Measurements from ENCODE around the gene MSH2.
"Not testable (repeated sequence)": the region's sequence is repeated elsewhere in the genome, so short reads cannot be mapped to it uniquely, and the experiment has no call there.

The MSH2 gene

DNA sequence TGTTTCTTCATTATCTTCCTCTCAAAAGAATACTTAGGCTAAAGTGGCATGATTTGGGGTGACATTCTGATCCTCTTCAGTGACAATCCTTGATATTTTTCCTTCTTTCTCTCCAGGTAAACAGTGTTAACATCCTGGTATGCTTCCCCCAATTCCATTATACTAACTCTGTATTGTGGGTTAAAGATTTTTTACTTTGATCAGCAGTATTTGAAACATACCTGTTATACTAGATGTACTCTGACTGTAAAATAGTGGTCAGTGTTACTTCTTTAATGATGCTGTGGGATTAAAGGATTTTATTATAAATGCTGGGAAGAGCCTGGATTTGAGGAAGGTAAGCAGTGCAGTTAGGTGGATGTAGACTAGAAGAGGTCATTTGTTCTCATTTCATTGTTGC lies 48.8 kb downstream of the MSH2 start:
- Histone ChIP-seq H3K27ac (ENCODE audit: low read depth, low read length, poor library complexity, severe bottlenecking) (no peak overlapping the region), H3K27me3 (ENCODE audit: insufficient read depth, low read length) (no peaks in the 10 kb centered on the region), H3K4me1 (ENCODE audit: insufficient read depth, low read length, severe bottlenecking) (peaks cover 2% of the 10 kb centered on the region), H4K20me1 (ENCODE audit: insufficient read depth, low read length) (no peaks in the 10 kb centered on the region), H3K4me3 (ENCODE audit: low read depth, low read length, poor library complexity, severe bottlenecking) (no peak overlapping the region), H3F3A (ENCODE audit: insufficient read depth, low read length) (no peaks in the 10 kb centered on the region), H3K9ac (ENCODE audit: low read length) (no peak overlapping the region), H3K4me2 (ENCODE audit: low read length) (no peak overlapping the region), H2AFZ (ENCODE audit: low read length) (no peak overlapping the region), H3K9me3 (ENCODE audit: low read length) (no peaks in the 10 kb centered on the region), H3K79me2 (ENCODE audit: insufficient read depth, low read length) (no peaks in the 10 kb centered on the region), H3K36me3 (ENCODE audit: insufficient read depth, low read length) (peaks cover 94% of the 10 kb centered on the region), H3K9me2 (ENCODE audit: low read depth, low read length) (no peaks in the 10 kb centered on the region)
- TF ChIP-seq EZH2 (IDR thresholded peaks at IDR 0.05; ENCODE audit: borderline replicate concordance, low read length) = no peak
- TF ChIP-seq, protein P1, sequence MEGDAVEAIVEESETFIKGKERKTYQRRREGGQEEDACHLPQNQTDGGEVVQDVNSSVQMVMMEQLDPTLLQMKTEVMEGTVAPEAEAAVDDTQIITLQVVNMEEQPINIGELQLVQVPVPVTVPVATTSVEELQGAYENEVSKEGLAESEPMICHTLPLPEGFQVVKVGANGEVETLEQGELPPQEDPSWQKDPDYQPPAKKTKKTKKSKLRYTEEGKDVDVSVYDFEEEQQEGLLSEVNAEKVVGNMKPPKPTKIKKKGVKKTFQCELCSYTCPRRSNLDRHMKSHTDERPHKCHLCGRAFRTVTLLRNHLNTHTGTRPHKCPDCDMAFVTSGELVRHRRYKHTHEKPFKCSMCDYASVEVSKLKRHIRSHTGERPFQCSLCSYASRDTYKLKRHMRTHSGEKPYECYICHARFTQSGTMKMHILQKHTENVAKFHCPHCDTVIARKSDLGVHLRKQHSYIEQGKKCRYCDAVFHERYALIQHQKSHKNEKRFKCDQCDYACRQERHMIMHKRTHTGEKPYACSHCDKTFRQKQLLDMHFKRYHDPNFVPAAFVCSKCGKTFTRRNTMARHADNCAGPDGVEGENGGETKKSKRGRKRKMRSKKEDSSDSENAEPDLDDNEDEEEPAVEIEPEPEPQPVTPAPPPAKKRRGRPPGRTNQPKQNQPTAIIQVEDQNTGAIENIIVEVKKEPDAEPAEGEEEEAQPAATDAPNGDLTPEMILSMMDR (IDR thresholded peaks at IDR 0.05; ENCODE audit: low read length) = no peak

DNA sequence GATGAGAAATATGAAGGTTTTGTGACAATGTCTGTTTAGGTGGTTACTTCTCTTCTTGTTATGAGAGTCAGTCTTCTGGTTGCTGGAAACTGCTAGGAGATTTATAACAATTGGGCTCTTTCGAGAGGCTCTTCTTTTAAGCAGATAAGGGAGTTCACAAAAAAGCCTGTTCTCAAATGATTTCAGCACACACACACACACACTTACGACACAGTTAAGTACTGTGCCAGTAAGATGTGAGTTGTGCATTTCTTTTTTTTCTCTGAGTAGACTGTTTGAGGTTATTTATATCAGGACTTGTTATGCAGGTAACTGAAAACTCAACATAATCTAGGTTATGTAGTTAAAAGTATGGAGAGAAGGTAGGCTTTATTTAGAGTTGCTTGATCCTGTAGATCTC lies 49.8 kb downstream of the MSH2 start:
- Histone ChIP-seq H3K27me3 (ENCODE audit: insufficient read depth, low read length) (no peaks in the 10 kb centered on the region), H3K4me1 (ENCODE audit: insufficient read depth, low read length, severe bottlenecking) (peaks cover 8% of the 10 kb centered on the region), H3K9me2 (ENCODE audit: low read depth, low read length) (no peaks in the 10 kb centered on the region), H3K79me2 (ENCODE audit: insufficient read depth, low read length) (no peaks in the 10 kb centered on the region), H4K20me1 (ENCODE audit: insufficient read depth, low read length) (no peaks in the 10 kb centered on the region), H3K36me3 (ENCODE audit: insufficient read depth, low read length) (peaks cover 84% of the 10 kb centered on the region), H3F3A (ENCODE audit: insufficient read depth, low read length) (no peaks in the 10 kb centered on the region), H3K9ac (ENCODE audit: low read length) (no peak overlapping the region), H3K4me2 (ENCODE audit: low read length) (no peak overlapping the region), H3K9me3 (ENCODE audit: low read length) (no peaks in the 10 kb centered on the region), H3K4me3 (ENCODE audit: low read depth, low read length, poor library complexity, severe bottlenecking) (no peak overlapping the region), H2AFZ (ENCODE audit: low read length) (no peak overlapping the region), H3K27ac (ENCODE audit: low read depth, low read length, poor library complexity, severe bottlenecking) (no peak overlapping the region)
- TF ChIP-seq, protein P1 (IDR thresholded peaks at IDR 0.05; ENCODE audit: low read length) = no peak
- TF ChIP-seq EZH2 (IDR thresholded peaks at IDR 0.05; ENCODE audit: borderline replicate concordance, low read length) = no peak

DNA sequence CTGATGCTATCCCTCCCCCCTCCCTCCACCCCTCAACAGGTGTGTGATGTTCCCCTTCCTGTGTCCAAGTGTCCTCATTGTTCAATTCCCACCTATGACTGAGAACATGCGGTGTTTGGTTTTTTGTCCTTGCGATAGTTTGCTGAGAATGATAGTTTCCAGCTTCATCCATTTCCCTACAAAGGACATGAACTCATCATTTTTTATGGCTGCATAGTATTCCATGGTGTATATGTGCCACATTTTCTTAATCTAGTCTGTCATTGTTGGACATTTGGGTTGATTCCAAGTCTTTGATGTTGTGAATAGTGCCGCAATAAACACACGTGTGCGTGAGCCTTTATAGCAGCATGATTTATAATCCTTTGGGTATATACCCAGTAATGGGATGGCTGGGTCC lies 51.9 kb downstream of the MSH2 start:
- not testable (repeated sequence) for H3K9ac ChIP-seq (ENCODE audit: low read length); H3K9me2 ChIP-seq (ENCODE audit: low read depth, low read length); H3K9me3 ChIP-seq (ENCODE audit: low read length); H3K4me2 ChIP-seq (ENCODE audit: low read length); H3K27me3 ChIP-seq (ENCODE audit: insufficient read depth, low read length); H3K4me3 ChIP-seq (ENCODE audit: low read depth, low read length, poor library complexity, severe bottlenecking); H3K79me2 ChIP-seq (ENCODE audit: insufficient read depth, low read length); H3K27ac ChIP-seq (ENCODE audit: low read depth, low read length, poor library complexity, severe bottlenecking); H3F3A ChIP-seq (ENCODE audit: insufficient read depth, low read length); H2AFZ ChIP-seq (ENCODE audit: low read length); H4K20me1 ChIP-seq (ENCODE audit: insufficient read depth, low read length); H3K4me1 ChIP-seq (ENCODE audit: insufficient read depth, low read length, severe bottlenecking)
- H3K36me3 ChIP-seq (ENCODE audit: insufficient read depth, low read length) = peaks cover 74% of the 10 kb centered on the region

DNA sequence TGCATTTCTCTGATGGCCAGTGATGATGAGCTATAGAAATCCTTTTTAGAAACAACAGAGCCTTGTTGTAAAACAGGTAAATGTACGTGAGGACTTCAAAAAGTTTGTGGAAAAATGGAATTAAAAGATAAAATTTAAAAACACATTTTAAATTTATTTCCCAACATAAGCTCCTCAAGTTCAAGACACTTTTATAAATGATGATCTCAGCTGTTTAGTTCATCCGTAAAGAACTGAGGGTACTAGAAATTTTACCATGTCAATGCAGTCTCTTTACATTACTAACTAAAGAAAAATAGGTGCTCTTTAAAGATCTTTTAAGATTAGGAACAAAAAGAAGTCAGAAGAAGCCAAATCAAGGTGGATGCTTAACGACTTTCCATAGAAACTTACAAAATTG lies 52.5 kb downstream of the MSH2 start:
- Histone ChIP-seq H3K4me3 (ENCODE audit: low read depth, low read length, poor library complexity, severe bottlenecking) (no peak overlapping the region), H3K27ac (ENCODE audit: low read depth, low read length, poor library complexity, severe bottlenecking) (no peak overlapping the region), H3K36me3 (ENCODE audit: insufficient read depth, low read length) (peaks cover 74% of the 10 kb centered on the region), H3K27me3 (ENCODE audit: insufficient read depth, low read length) (no peaks in the 10 kb centered on the region), H3K9me3 (ENCODE audit: low read length) (no peaks in the 10 kb centered on the region), H3K9ac (ENCODE audit: low read length) (no peak overlapping the region), H3K79me2 (ENCODE audit: insufficient read depth, low read length) (no peaks in the 10 kb centered on the region), H3K9me2 (ENCODE audit: low read depth, low read length) (no peaks in the 10 kb centered on the region), H3K4me1 (ENCODE audit: insufficient read depth, low read length, severe bottlenecking) (peaks cover 8% of the 10 kb centered on the region), H4K20me1 (ENCODE audit: insufficient read depth, low read length) (no peaks in the 10 kb centered on the region), H2AFZ (ENCODE audit: low read length) (no peak overlapping the region), H3F3A (ENCODE audit: insufficient read depth, low read length) (no peaks in the 10 kb centered on the region), H3K4me2 (ENCODE audit: low read length) (no peak overlapping the region)
- no peak for TF ChIP-seq EZH2 (IDR thresholded peaks at IDR 0.05; ENCODE audit: borderline replicate concordance, low read length)
- TF ChIP-seq, protein P1 (IDR thresholded peaks at IDR 0.05; ENCODE audit: low read length) = no peak

Measured in OCI-LY1 (cell line).